Measurements from ENCODE around the gene TAP1. TPM values are rescaled to one million over a fixed set of nuclear protein-coding genes. Genes with fewer than 3 reads are reported as not detected.

TAP1 gene
- total RNA-seq, result 41.1 and 52.4 TPM in 2 replicates

GRCh38 chr6:32853541-32854375, at the start of gene TAP1, which contains the start of gene PSMB9:
Gene TAP1 (minus strand): TSS chr6:32853704. CDS start chr6:32853636, 68 bp downstream.
Gene PSMB9 (plus strand): TSS chr6:32854192. CDS start chr6:32854230, 38 bp downstream.

GRCh38 chr6:32843979-32844838, 9.3 kb downstream of the TAP1 start, which contains the start of gene PSMB8:
Gene PSMB8 (minus strand): TSS chr6:32844047. CDS start chr6:32843996, 51 bp downstream.

GRCh38 chr6:32838114-32838958, 15.2 kb downstream of the TAP1 start, which contains the start of gene TAP2:
Gene TAP2 (minus strand): TSS chr6:32838739. CDS start chr6:32838233, 506 bp downstream.

GRCh38 chr6:32816746-32817204, 36.7 kb downstream of the TAP1 start, which contains the start of gene HLA-DOB:
Gene HLA-DOB (minus strand): TSS chr6:32817002. CDS start chr6:32816951, 51 bp downstream.

Other genes starting within 250 kb of the TAP1 start
- gene HLA-DQA1, start 216.3 kb downstream of the TAP1 start, total RNA-seq, result 0.20 TPM in 1 of 2 replicates, not detected in the other
- gene HLA-DQB1, start 187.0 kb downstream of the TAP1 start, total RNA-seq, result not detected in 2 replicates
- gene HLA-DQA2, start 112.3 kb downstream of the TAP1 start, total RNA-seq, result not detected in 2 replicates
- gene HLA-DQB2, start 90.2 kb downstream of the TAP1 start, total RNA-seq, result not detected in 2 replicates
- gene HLA-DOB, start 36.7 kb downstream of the TAP1 start, total RNA-seq, result 0.10 and 0.20 TPM in 2 replicates
- gene TAP2, start 15.0 kb downstream of the TAP1 start, total RNA-seq, result 19.5 and 33.5 TPM in 2 replicates
- gene PSMB8, start 9.7 kb downstream of the TAP1 start, total RNA-seq, result 33.5 and 35.4 TPM in 2 replicates
- gene PSMB9, start 488 bp upstream of the TAP1 start, total RNA-seq, result 13.4 and 23.3 TPM in 2 replicates
- 0.07 and 0.59 TPM in 2 replicates for gene HLA-DMB, start 87.3 kb upstream of the TAP1 start, total RNA-seq
- gene HLA-DMA, start 99.4 kb upstream of the TAP1 start, total RNA-seq, result 3.3 and 8.5 TPM in 2 replicates
- gene BRD2, start 114.9 kb upstream of the TAP1 start, total RNA-seq, result 84.5 and 93.0 TPM in 2 replicates
- 2.1 TPM in 1 of 2 replicates, not detected in the other for gene HLA-DOA, start 155.9 kb upstream of the TAP1 start, total RNA-seq
- 0.17 and 3.8 TPM in 2 replicates for gene HLA-DPA1, start 219.9 kb upstream of the TAP1 start, total RNA-seq
- 2.8 and 19.5 TPM in 2 replicates for gene HLA-DPB1, start 222.3 kb upstream of the TAP1 start, total RNA-seq